Ovary (tissue), 9 donors: ENCODE data around the gene CEP44. TPM values are rescaled to one million over a fixed set of nuclear protein-coding genes. Genes with fewer than 3 reads are reported as not detected.

Source experiments
- DNase-seq, 5 donors: peaks; one replicate each; pipeline ENCODE4 v3.0.0-alpha.2; 2019 to 2020
- H3K27ac ChIP-seq, 2 donors: fragments of 200-600 bp; one replicate each; pipeline versions ENCODE4 v1.5.1 to v1.8.0; 2019 to 2022
- H3K27me3 ChIP-seq: fragments of 200-600 bp; one replicate; pipeline ENCODE4 v1.8.0; 2022
- H3K36me3 ChIP-seq: fragments of 200-600 bp; sonication (generic); one replicate; pipeline ENCODE4 v1.5.1; 2019
- H3K4me1 ChIP-seq: one replicate; pipeline ENCODE4 v1.8.1; 2013; ENCODE audit warnings: mild to moderate bottlenecking, moderate library complexity; ENCODE audit not compliant: insufficient read depth
- H3K4me3 ChIP-seq: fragments of 200-600 bp; sonication (generic); one replicate; pipeline ENCODE4 v1.5.1; 2017
- H3K9me3 ChIP-seq, 2 donors: fragments of 200-600 bp in 1 of 2; sonication (generic) in 1 of 2; one replicate each; pipeline versions ENCODE4 v1.5.1 to v1.8.1; 2013 to 2019; ENCODE audit warnings: mild to moderate bottlenecking in 1 of 2, moderate library complexity in 1 of 2
- CTCF ChIP-seq, 3 donors: fragments of 450-650 bp in 2 of 3; fragments of 200-600 bp in 1 of 3; IDR thresholded peaks; one replicate each; pipeline versions ENCODE4 v1.5.1 to v1.8.0; 2016 to 2022; ENCODE audit warnings: antibody characterized with exemption in 3 of 3, mild to moderate bottlenecking in 1 of 3
- EP300 ChIP-seq: sonication (generic); formaldehyde crosslinking; IDR thresholded peaks from one replicate; pipeline ENCODE4 v1.6.1; 2017; ENCODE audit warnings: antibody characterized with exemption
- POLR2A ChIP-seq: fragments of 450-650 bp; IDR thresholded peaks from one replicate; pipeline ENCODE4 v1.6.1; 2017; ENCODE audit warnings: antibody characterized with exemption, mild to moderate bottlenecking, moderate library complexity
- WGBS, 3 donors: extraction: QIAGEN DNeasy Blood & Tissue Kit in 1 of 3; methylation state at CpG; one replicate each; pipeline versions ENCODE4 v1.1.5 to v1.1.7; 2013 to 2017; 5-methylcytosine and 5-hydroxymethylcytosine counted together
- intact Hi-C, 4 donors: fragments of 100-400 bp; cut with DNase I; formaldehyde crosslinking; loops; one replicate each; pipeline versions ENCODE4 v1.11.0 to v1.15.1; 2022 to 2023
- polyA plus RNA-seq, 2 donors: library from polyadenylated mRNA; stranded (reverse); fragments of 200-250 nt in 1 of 2; fragments of 350-450 nt in 1 of 2; fragmentation: Illumina TruSeq in 1 of 2; extraction: RNeasy Lipid Tissue Mini Kit (QIAGEN cat#74804) in 1 of 2; gene quantifications; one replicate each; pipeline ENCODE4 v1.2.3, GENCODE V29; 2013 to 2014
- total RNA-seq, 7 donors: library from RNA; depleted of rRNA in 2 of 7; stranded (reverse); fragments of >200 nt in 2 of 7; fragmentation: NEBNext Ultra II Directional in 3 of 7; extraction: Animal tissue kit (Norgen Biotek cat#: 25700) in 3 of 7; gene quantifications; one replicate each; pipeline versions ENCODE4 v1.1.0 to v1.2.4, GENCODE V29; 2016 to 2023
- donor health status: DM: no; HTN: no; CAD: no; lungs with moderate emphysema.
- donor health status: DM: no; HTN: no; CAD: no.
- donor health status: Bipolar disorder and iron deficiency.
- donor health status: DM: yes; HTN: yes; CAD: no.
- donor health status: DM: no; HTN: no; CAD: no.
- donor health status: DM: yes; HTN: yes; CAD: no.

The CEP44 gene
- total and polyA plus RNA-seq, 9 donors: 8.7 to 23.2 (median 15.8) TPM

DNA sequence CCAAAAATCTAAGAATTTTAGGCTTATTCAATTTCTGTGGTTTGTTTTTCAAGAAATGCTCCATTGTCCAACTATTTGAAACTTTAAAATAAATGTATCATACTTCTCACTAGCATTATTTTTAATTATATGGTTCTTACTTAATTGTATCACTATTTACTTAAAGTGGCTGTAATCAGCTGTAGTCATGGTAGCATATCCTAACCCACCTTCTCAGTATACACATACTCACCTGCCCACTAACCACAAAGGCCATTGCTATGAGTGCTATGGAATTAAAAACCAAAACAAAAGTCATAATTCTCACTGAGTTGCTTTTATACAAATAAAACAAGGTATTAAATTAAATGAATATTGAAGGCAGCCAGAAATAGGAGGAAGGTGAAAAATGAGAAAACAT is 5.2 kb upstream of the CEP44 start:
- TF ChIP-seq POLR2A: no peak
- TF ChIP-seq EP300: no peak
- no peak for TF ChIP-seq CTCF (IDR thresholded peaks at IDR 0.05)
- no peaks in the 10 kb centered on the region for H3K36me3 ChIP-seq
- no peak overlapping the region for H3K4me3 ChIP-seq
- no peak overlapping the region for H3K27ac ChIP-seq
- intact Hi-C loops: no loop called here
- H3K4me1 ChIP-seq: no peaks in the 10 kb centered on the region
- H3K27me3 ChIP-seq: no peaks in the 10 kb centered on the region
- no peak for DNase-seq
- H3K9me3 ChIP-seq: no peaks in the 10 kb centered on the region

DNA sequence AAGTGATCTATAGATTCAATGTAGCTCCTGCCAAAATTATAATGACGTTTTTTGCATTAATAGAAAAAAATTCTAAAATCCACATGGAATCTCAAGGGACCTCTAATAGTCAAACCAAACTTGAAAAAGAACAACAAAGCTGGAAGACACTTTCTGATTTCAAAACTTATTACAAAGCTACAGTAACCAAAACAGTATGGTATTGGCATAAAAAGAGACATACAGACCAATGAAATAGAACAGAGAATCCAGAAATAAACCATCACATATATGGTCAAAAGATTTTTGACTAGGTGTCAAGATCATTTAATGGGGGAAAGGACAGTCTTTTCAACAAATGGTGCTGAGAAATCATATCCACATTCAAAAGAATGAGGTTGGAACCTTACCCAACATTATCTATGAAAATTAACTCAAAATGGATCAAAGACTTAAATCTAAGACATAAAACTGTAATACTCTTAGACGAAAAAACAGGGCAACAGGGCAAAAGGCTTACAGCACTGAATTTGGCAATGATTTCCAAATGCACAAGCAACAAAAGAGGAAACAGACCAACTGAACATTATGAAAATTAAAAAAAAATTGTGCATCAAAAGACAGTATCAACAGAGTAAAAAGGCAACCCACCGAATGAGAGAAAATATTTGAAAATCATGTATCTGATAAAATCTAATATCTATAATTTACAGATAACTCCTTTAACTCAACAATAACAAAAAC is 4.1 kb upstream of the CEP44 start:
- no peak for DNase-seq
- Histone ChIP-seq H3K4me1 (no peaks in the 10 kb centered on the region), H3K9me3 (no peaks in the 10 kb centered on the region), H3K36me3 (no peaks in the 10 kb centered on the region), H3K27me3 (no peaks in the 10 kb centered on the region), H3K27ac (no peak overlapping the region), H3K4me3 (no peak overlapping the region)
- 87 to 91% (median 90%) methylated on average over 3 of the region's 3 CpGs for WGBS, 3 donors
- no peak for TF ChIP-seq POLR2A
- no peak for TF ChIP-seq EP300
- TF ChIP-seq CTCF (IDR thresholded peaks at IDR 0.05): no peak
- intact Hi-C loops: loop anchor here in 1 of 4 donors (10.0 kb wide), 1 partner anchor 915 kb away; no protein-coding TSS in a partner anchor

DNA sequence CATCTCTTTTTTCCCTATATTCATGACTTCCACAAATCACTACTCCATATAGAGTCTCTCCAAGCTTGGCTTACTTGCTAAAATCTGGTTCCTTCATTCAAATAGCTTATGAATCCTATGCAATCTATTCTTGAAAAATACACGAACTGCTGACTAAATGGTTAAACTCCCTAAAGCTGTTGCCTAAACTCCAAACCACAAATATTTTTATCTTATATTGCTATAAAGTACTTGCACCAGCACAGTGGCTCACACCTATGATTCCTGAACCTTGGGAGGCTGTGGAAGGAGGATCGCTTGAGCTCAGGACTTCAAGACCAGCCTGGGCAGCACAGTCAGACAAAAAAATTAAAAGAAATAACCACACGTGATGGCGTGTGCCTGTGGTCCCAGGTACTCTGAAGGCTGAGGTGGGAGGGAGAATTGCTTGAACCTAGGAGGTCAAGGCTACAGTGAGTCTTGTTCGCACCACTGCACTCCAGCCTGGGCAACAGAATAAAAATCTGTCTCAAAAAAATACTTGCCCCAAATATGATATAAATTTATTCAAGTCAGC is 2.5 kb upstream of the CEP44 start:
- Histone ChIP-seq H3K4me1 (no peaks in the 10 kb centered on the region), H3K4me3 (no peak overlapping the region), H3K36me3 (no peaks in the 10 kb centered on the region), H3K27ac (no peak overlapping the region), H3K27me3 (no peaks in the 10 kb centered on the region), H3K9me3 (no peaks in the 10 kb centered on the region)
- DNase-seq: no peak
- 52 to 63% (median 56%) methylated on average over 5 of the region's 5 CpGs for WGBS, 3 donors
- intact Hi-C loops: loop anchor here in 1 of 4 donors (10.0 kb wide), 1 partner anchor 916 kb away; no protein-coding TSS in a partner anchor
- TF ChIP-seq CTCF (IDR thresholded peaks at IDR 0.05) (no peak), POLR2A (no peak), EP300 (no peak)

DNA sequence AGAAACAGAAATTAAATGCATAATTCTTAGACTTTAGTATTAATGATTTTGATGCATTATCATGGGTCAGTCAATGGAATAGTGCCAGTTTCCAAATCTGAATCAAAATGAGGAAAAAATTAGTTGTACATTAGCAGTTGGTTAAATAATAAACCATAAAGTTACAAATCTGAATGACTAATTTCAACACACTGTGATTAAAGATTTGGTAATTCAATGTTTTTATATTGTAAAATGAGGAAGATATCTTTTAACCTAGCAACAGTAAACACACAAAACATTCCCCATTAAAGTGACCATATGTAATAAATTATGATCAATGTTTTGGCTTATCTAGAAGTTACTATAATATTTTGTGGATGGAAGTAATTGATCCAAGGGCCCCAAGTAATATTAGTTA is 1.8 kb upstream of the CEP44 start:
- no peaks in the 10 kb centered on the region for H3K27me3 ChIP-seq
- no peaks in the 10 kb centered on the region for H3K36me3 ChIP-seq
- TF ChIP-seq EP300 (no peak), POLR2A (no peak), CTCF (IDR thresholded peaks at IDR 0.05) (no peak)
- no peaks in the 10 kb centered on the region for H3K4me1 ChIP-seq
- H3K27ac ChIP-seq: no peak overlapping the region
- intact Hi-C loops: loop anchor here in 1 of 4 donors (10.0 kb wide), 1 partner anchor 917 kb away; no protein-coding TSS in a partner anchor
- H3K9me3 ChIP-seq: no peaks in the 10 kb centered on the region
- no peak for DNase-seq
- no peak overlapping the region for H3K4me3 ChIP-seq
